ENCODE measurements around the gene BCAS3.

DNA sequence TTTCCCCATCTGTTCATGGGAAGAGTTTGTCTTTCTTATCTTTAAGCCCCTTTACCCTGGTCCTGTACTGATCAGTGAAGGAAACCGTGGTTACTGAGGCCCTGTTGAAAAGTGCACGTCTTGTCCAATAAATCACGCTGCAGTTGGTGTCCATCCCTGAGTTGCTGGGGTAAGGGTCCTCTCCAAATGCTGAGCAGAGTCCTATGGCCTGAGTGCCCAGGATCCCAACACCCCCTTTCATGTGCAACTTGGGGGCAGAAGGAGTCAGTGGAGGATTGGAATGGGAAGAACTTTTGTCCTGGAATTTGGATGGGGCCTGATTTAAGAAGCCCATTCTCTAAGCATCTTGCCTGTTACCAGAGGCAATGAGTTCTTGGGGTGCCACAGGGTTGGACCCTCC is 715.0 kb downstream of the BCAS3 start:
- TF ChIP-seq POLR2A (IDR thresholded peaks at IDR 0.05; ENCODE audit: low read length): no peak
- TF ChIP-seq GATA1 (IDR thresholded peaks at IDR 0.05; ENCODE audit: low read depth, low read length): no peak

All from erythroblast (primary cell).